Progenitor cell of endocrine pancreas (in vitro differentiated cells): ENCODE measurements around the gene USP10. TPM values are rescaled to one million over a fixed set of nuclear protein-coding genes. Genes with fewer than 3 reads are reported as not detected.

ENCODE experiments used
- DNase-seq: peaks from one replicate; pipeline ENCODE4 v3.0.0; 2021; ENCODE audit warnings: low spot score; ENCODE audit not compliant: unreplicated experiment
- H3K27ac Mint-ChIP-seq: 2 replicates; pipeline ENCODE4 v1.8.0; 2021; ENCODE audit warnings: mild to moderate bottlenecking, moderate library complexity, mixed read lengths
- H3K27me3 Mint-ChIP-seq: 2 replicates; pipeline ENCODE4 v1.8.0; 2021; ENCODE audit warnings: mixed read lengths
- H3K36me3 Mint-ChIP-seq: 2 replicates; pipeline ENCODE4 v1.8.0; 2022; ENCODE audit warnings: mixed read lengths; ENCODE audit not compliant: insufficient read depth
- H3K4me1 Mint-ChIP-seq: 2 replicates; pipeline ENCODE4 v1.8.0; 2021; ENCODE audit warnings: low read depth, mixed read lengths
- H3K4me3 Mint-ChIP-seq: 2 replicates; pipeline ENCODE4 v1.8.0; 2021; ENCODE audit warnings: low read depth, mild to moderate bottlenecking, moderate library complexity, mixed read lengths
- H3K9me3 Mint-ChIP-seq: 2 replicates; pipeline ENCODE4 v1.8.0; 2021; ENCODE audit warnings: low read depth, mixed read lengths
- total RNA-seq: library from RNA; stranded (reverse); gene quantifications from 2 replicates; pipeline ENCODE4 v1.2.1, GENCODE V29; 2021
- TF ChIP-seq, protein P1 (sequence below): fragments of 200-600 bp; sonication (generic); IDR thresholded peaks from one replicate; pipeline ENCODE4 v1.5.0; 2021; ENCODE audit warnings: antibody characterized with exemption, mild to moderate bottlenecking; ENCODE audit not compliant: unreplicated experiment

The USP10 gene
- total RNA-seq, 1 donor from 2014 or later = 139 TPM

DNA sequence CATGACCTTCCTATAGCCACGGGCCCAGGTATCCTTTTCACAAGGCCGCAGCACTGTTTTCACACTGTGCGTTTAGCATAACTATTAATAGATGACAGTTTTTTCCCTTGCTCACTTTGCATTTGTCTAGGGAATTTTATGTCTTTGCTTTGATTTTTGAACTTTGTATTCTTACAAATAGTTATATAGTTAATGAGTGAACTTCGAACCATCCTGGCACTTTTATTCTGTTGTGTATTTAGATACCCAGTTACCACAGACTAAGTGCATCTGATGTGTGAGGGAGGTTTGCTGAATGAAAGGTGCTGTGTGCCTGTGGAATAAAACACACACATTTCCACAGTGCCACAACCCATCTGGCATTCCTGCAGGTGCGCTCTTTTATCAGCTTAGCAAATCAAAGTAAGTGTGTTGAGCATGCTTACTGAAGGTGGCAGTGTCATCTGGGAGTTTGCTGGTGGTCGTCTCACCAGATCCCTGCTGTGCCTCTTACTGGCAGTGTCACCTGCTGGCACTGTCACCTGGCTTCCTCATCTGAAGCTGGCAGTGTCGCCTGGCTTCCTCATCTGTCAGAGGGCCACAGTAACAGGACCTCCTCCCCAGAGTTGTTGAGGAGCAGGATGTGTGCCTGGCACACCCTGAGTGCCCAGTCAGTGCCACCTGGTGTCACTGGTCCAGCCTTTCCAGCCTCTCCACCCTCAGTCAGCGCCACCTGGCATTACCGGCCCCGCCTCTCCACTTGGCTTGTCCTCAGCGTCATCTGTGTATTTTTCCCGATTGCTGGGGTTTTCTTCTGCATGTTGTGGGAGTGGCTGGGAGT, 37.6 kb downstream of the USP10 start:
- Mint-ChIP-seq H3K36me3 (peaks cover 2% of the 10 kb centered on the region), H3K4me1 (peaks cover 42% of the 10 kb centered on the region), H3K27me3 (no peaks in the 10 kb centered on the region), H3K9me3 (no peaks in the 10 kb centered on the region), H3K27ac (no peak overlapping the region), H3K4me3 (no peak overlapping the region)
- TF ChIP-seq, protein P1, sequence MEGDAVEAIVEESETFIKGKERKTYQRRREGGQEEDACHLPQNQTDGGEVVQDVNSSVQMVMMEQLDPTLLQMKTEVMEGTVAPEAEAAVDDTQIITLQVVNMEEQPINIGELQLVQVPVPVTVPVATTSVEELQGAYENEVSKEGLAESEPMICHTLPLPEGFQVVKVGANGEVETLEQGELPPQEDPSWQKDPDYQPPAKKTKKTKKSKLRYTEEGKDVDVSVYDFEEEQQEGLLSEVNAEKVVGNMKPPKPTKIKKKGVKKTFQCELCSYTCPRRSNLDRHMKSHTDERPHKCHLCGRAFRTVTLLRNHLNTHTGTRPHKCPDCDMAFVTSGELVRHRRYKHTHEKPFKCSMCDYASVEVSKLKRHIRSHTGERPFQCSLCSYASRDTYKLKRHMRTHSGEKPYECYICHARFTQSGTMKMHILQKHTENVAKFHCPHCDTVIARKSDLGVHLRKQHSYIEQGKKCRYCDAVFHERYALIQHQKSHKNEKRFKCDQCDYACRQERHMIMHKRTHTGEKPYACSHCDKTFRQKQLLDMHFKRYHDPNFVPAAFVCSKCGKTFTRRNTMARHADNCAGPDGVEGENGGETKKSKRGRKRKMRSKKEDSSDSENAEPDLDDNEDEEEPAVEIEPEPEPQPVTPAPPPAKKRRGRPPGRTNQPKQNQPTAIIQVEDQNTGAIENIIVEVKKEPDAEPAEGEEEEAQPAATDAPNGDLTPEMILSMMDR = no peak
- no peak for DNase-seq

DNA sequence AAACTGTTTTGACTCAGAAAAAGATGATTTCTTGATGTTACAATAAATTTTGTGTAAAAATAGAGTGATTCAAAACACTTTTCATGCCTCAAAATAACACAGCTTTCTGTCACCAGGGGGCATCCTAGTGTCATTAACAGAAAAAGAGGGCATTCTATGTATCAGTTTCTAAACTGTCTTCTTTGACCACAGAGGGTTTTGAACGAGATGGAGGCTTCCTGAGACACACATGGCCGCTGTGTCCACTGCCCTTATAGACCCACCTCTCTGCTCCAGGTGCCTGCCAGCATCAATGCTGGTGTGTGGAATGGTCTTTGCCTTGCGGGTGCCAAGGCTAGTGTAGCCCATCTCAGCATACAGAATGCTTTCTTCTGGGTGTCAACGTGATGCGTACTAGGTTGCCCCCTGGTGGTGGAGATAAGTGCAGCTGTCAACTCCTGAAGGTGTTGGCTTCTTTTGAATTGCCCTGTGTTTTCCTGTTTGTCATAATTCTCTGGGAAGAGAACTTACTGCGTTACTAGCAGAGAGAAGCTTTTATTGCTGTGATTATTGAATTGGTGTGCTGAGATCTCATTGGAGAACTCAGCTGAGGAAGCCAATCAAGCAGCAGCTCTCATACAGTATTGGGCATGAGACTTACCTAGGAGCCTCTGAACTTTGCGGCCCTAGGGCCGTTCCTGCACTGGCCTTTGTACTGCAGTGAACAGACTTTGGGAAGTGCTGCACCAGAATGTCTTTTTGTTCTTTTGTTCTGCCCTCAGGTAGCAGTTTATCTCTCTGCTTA, 38.6 kb downstream of the USP10 start:
- Mint-ChIP-seq H3K36me3 (peaks cover 2% of the 10 kb centered on the region), H3K9me3 (no peaks in the 10 kb centered on the region), H3K27me3 (no peaks in the 10 kb centered on the region), H3K4me3 (no peak overlapping the region), H3K4me1 (peaks cover 40% of the 10 kb centered on the region), H3K27ac (peak overlapping the region; percentile 28)
- peak; percentile 47 for DNase-seq
- TF ChIP-seq, protein P1 = peak; percentile 89

- peaks cover 2% of the 10 kb centered on the region for H3K36me3 Mint-ChIP-seq
- H3K4me1 Mint-ChIP-seq = peaks cover 40% of the 10 kb centered on the region
- H3K27me3 Mint-ChIP-seq = no peaks in the 10 kb centered on the region
- no peak for DNase-seq
- no peaks in the 10 kb centered on the region for H3K9me3 Mint-ChIP-seq
- peak overlapping the region; percentile 17 for H3K27ac Mint-ChIP-seq
- TF ChIP-seq, protein P1 = no peak
- no peak overlapping the region for H3K4me3 Mint-ChIP-seq
These were observed 39.7 kb downstream of the USP10 start for GRCh38 chr16:84739349-84740124.

GRCh38 chr16:84740596-84741116, 40.9 kb downstream of the USP10 start:
- TF ChIP-seq, protein P1 = no peak
- no peaks in the 10 kb centered on the region for H3K9me3 Mint-ChIP-seq

More at GRCh38 chr16:84740596-84741116, 40.9 kb downstream of the USP10 start:
- H3K27me3 Mint-ChIP-seq = no peaks in the 10 kb centered on the region
- H3K4me1 Mint-ChIP-seq = peaks cover 37% of the 10 kb centered on the region
- DNase-seq = no peak
- peaks cover 1% of the 10 kb centered on the region for H3K36me3 Mint-ChIP-seq
- H3K4me3 Mint-ChIP-seq = no peak overlapping the region
- peak overlapping the region; percentile 56 for H3K27ac Mint-ChIP-seq
